HK-2 (cell line): Measurements from ENCODE around the gene STX12.
"Not testable (repeated sequence)": the region's sequence is repeated elsewhere in the genome, so short reads cannot be mapped to it uniquely, and the experiment has no call there.

Experiments
- DNase-seq: peaks from one replicate; pipeline ENCODE4 v3.0.0-alpha.2; 2018; ENCODE audit not compliant: unreplicated experiment

Gene STX12

DNA sequence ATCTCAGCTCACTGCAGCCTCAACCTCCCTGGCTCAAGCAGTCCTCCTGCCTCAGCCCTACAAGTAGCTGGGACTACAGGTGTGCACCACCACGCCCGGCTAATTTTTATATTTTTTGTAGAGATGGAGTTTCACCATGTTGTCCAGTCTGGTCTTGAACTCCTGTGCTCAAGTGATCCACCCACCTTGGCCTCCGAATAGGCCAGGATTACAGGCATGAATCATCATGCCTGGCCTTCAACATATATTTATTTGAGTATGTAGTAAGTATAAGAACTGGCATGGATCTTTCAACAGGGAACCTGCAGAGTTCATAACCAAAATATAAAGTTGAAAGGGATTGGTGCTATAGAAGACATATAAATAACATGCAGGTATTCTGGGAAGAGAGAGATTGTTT lies 2.3 kb downstream of the STX12 start:
- not testable (repeated sequence) for DNase-seq

DNA sequence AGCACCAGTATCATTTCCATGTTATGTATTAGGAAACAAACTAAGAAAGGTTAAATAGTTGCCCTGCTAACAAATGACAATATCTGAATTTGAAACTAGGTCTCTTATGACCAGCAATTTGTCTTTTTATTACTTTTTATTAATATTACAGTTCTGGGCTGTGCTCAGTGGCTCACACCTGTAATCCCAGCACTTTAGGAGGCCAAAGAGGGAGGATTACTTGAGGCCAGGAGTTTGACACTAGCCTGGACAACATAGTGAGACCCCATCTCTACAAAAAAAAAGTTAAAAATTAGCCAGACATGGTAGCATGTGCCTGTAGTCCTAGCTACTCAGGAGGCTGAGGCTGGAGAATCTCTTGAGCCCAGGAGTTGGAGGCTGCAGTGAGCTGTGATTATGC lies 3.3 kb downstream of the STX12 start:
- not testable (repeated sequence) for DNase-seq

GRCh38 chr1:27778056-27778455 lies 5.0 kb downstream of the STX12 start:
- DNase-seq: no peak

DNA sequence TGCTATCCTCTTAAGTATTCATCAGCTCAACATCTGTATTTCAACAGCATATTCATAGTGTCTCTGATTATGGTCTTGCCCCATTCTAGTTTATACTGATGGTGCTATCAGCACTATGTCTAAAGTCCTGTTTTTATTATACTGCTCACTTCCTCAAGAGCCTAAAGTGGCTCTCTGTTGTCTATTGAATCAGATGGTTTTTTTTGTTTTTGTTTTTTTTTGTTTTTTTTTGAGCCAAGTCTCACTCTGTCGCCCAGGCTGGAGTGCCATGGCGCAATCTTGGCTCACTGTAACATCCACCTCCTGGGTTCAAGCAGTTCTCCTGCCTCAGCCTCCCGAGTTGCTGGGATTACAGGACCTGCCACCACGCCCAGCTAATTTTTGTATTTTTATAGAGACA lies 6.1 kb downstream of the STX12 start:
- DNase-seq: no peak

- no peak for DNase-seq
Observed at GRCh38 chr1:27782950-27783349, 9.9 kb downstream of the STX12 start.

DNA sequence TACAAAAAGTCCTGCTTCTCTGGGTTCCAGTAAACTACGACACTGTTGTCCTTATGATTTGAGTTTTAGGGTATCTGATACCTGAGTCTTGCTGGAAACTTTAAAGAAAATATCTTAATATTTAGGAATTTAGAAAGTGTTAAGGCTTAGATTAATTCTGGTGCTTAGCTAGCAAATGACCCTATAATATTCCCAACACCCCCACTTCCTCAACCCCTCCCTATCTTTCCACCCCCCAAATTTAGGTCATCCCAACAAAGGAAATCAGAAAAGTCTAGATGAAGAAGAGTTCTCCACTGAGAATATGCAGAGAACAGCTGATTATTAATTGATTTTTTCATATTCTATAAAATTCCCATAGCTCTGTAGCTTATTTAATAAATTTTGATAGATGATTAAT lies 11.7 kb downstream of the STX12 start:
- DNase-seq: no peak

- DNase-seq: peak; percentile 11
Observed at GRCh38 chr1:27785781-27786455, 12.9 kb downstream of the STX12 start.

GRCh38 chr1:27787895-27788294 lies 14.9 kb downstream of the STX12 start:
- no peak for DNase-seq

- DNase-seq: no peak
Observed at GRCh38 chr1:27789540-27790041, 16.6 kb downstream of the STX12 start.

DNA sequence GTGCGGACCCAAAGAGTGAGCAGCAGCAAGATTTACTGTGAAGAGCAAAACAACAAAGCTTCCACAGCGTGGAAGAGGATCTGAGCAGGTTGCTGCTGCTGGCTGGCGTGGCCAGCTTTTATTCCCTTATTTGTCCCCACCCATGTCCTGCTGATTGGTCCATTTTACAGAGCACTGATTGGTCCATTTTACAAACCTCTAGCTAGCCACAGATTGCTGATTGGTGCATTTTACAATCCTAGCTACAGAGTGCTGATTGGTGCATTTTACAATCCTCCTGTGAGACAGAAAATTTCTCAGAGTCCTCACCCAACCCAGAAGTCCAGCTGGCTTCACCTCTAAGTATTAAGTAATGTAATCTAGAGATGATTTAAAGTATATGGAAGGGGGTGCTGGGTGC lies 17.3 kb downstream of the STX12 start:
- DNase-seq: not testable (repeated sequence)

DNA sequence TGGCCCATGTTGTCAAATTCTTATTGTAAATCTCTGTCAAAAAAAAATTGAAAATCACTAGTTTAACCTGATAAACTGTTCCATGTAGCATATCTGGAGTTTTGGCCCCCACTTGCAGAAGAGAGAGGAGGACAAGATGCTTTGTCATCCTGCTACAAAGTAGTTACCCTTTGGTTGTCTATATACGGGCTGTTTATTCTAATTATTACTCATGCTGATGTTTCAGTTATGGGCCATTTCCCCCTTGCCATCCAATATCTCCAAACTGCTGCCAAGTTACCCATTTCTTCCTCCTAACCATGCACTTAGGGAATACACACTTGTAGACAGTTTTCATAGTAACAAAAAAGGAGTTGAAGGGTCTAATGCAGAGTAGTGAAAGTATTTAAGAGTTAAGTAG lies 22.6 kb downstream of the STX12 start:
- no peak for DNase-seq

GRCh38 chr1:27804791-27805190 lies 31.8 kb downstream of the STX12 start:
- no peak for DNase-seq

DNA sequence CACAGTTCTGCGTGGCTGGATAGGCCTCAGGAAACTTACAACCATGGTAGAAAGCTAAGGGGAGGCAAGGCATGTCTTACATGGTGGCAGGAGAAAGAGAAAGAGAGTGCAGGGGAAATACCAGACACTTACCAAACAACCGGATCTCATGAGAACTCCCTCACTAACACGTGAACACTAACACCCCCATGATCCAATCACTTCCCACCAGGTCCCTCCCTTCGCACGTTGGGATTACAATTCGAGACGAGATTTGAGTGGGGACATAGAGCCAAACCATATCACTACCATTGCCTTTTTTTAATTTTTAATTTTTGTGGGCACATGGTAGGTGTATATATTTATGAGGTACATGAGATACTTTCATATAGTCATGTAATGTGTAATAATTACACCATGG lies 33.7 kb downstream of the STX12 start:
- no peak for DNase-seq

- DNase-seq: no peak
Observed at GRCh38 chr1:27807385-27807784, 34.4 kb downstream of the STX12 start.

GRCh38 chr1:27808131-27808530 lies 35.1 kb downstream of the STX12 start:
- DNase-seq: not testable (repeated sequence)

DNA sequence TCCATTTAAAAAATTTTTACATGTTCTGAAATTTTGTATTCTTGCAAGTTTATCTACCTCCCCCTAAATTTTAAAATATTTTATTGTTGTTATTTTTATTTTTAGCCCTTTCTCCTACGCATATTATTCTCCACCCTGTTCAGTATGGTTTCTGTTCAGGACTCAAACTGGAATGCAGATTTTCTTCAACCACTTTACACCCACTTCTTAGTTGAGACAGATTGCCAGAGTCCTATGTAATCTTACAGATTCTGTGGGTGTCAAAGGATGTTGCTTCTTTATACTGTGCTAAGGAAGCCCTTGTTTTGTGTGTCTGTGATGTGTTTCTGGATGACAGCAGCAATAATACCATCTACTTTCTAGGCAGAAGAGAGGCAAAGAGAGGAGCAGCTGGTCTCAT lies 36.9 kb downstream of the STX12 start:
- DNase-seq: no peak

GRCh38 chr1:27811741-27812500 lies 38.9 kb downstream of the STX12 start:
- DNase-seq: no peak

DNA sequence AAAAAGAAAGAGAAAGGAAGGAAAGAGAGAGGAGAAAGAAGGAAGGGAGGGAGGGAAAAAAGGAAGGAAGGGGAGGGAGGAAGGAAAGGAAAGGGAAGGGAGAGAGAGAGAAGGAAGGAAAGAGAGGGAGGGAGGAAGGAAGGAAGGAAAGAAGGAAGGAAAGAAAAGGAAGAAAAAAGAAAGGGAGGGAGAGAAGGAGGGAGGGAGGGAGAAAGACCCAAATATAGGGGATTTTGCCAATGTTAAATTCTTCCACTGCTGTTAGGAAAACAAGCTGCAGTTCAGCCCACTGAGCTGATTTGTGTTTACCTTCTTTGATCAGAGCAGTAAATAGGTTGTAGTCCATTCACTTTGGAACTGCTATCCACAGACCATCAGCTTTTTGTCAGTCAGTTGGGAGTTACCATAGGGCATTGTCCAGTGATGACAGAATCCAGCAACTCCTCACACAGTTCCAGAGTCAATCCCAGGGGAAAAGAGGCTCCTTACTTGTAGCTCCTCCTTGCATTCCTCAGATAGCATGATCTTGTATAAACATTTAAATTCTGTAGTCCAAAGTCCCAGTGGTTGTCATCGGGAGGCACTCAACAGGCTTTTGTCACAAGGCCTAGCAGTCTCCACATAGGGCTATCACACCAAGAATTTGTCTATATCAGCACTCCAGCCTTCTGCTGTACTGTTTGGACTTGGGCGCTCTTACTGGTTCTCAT lies 44.1 kb downstream of the STX12 start:
- no peak for DNase-seq

DNA sequence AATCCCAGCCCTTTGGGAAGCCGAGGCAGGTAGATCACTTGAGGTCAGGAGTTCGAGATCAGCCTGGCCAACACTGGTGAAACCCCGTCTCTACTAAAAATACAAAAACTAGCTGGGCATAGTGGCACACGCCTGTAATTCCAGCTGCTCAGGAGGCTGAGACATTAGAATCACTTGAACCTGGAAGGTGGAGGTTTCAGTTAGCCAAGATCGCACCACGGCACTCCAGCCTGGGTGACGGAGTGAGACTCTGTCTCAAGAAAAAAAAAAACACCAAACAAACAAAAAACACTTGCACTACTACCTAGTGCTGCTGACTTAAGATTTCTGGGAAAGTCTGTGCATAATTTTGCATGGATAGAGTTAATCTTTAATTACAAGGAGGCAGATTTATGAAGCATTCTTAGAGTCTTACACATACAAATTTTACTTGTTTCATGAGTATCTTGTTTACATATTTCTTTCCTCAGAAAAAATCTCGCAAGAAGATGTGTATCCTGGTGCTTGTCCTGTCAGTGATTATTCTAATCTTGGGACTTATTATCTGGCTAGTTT lies 48.8 kb downstream of the STX12 start:
- no peak for DNase-seq

DNA sequence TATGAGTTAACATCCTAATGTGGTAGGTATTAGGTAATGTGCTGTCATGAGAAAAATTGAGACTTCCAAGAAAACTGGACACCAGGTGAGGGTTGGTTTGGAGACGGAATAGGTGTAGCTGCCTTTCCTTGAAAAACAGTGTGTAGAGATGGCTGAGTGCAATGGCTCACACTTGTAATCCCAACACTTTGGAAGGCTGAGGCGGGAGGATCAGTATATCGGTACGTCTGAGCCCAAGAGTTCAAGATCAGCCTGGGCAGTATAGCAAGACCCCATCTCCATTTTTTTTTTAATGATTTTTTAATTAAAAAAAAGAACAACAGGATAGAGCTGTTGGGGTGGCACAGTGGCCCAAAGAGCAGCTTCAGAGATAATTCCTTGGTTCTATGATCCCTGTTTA lies 50.8 kb downstream of the STX12 start:
- no peak for DNase-seq

GRCh38 chr1:27824411-27824810 lies 51.4 kb downstream of the STX12 start:
- DNase-seq: no peak

- not testable (repeated sequence) for DNase-seq
Observed at GRCh38 chr1:27829339-27829960, 56.4 kb downstream of the STX12 start.
